GM11168 (cell line): ENCODE data around the gene ENTPD1.
"Not testable (repeated sequence)": the region's sequence is repeated elsewhere in the genome, so short reads cannot be mapped to it uniquely, and the experiment has no call there.

Experiments used
- in situ Hi-C: fragments of 300-500 bp; cut with MboI; formaldehyde crosslinking; loops from one replicate; pipeline ENCODE4 v1.12.0; 2022; ENCODE audit warnings: low sequenced_read_pairs; ENCODE audit not compliant: unreplicated experiment

ENTPD1 gene

GRCh38 chr10:95756041-95756761 lies at the start of gene ENTPD1:
ENTPD1 (plus strand) TSS chr10:95756163; CDS start chr10:95756240, 77 bp downstream.
- in situ Hi-C loops: no loop called here

GRCh38 chr10:95706573-95706972 lies 49.4 kb upstream of the ENTPD1 start:
- in situ Hi-C loops: no loop called here

- in situ Hi-C loops: no loop called here
Measured at GRCh38 chr10:95706990-95707389, 49.0 kb upstream of the ENTPD1 start.

GRCh38 chr10:95711492-95711891 lies 44.5 kb upstream of the ENTPD1 start:
- in situ Hi-C loops: no loop called here

- in situ Hi-C loops: no loop called here
Measured at GRCh38 chr10:95716466-95716865, 39.5 kb upstream of the ENTPD1 start.

GRCh38 chr10:95716866-95717265 lies 39.1 kb upstream of the ENTPD1 start:
- in situ Hi-C loops: no loop called here

GRCh38 chr10:95720745-95721144 lies 35.2 kb upstream of the ENTPD1 start:
- in situ Hi-C loops: not testable (repeated sequence)

GRCh38 chr10:95722496-95722895 lies 33.5 kb upstream of the ENTPD1 start:
- in situ Hi-C loops: not testable (repeated sequence)

GRCh38 chr10:95728526-95728925 lies 27.4 kb upstream of the ENTPD1 start:
- in situ Hi-C loops: no loop called here

- in situ Hi-C loops: no loop called here
Measured at GRCh38 chr10:95729323-95730055, 26.5 kb upstream of the ENTPD1 start.

- in situ Hi-C loops: no loop called here
Measured at GRCh38 chr10:95730233-95730632, 25.7 kb upstream of the ENTPD1 start.

GRCh38 chr10:95732907-95733306 lies 23.1 kb upstream of the ENTPD1 start:
- in situ Hi-C loops: not testable (repeated sequence)

GRCh38 chr10:95739056-95739455 lies 16.9 kb upstream of the ENTPD1 start:
- in situ Hi-C loops: no loop called here

GRCh38 chr10:95741807-95742467 lies 14.0 kb upstream of the ENTPD1 start:
- in situ Hi-C loops: no loop called here

GRCh38 chr10:95742485-95742884 lies 13.5 kb upstream of the ENTPD1 start:
- in situ Hi-C loops: no loop called here

GRCh38 chr10:95742962-95743535 lies 12.9 kb upstream of the ENTPD1 start:
- in situ Hi-C loops: no loop called here

- in situ Hi-C loops: no loop called here
Measured at GRCh38 chr10:95745501-95745900, 10.5 kb upstream of the ENTPD1 start.

GRCh38 chr10:95748349-95748748 lies 7.6 kb upstream of the ENTPD1 start:
- in situ Hi-C loops: no loop called here

- in situ Hi-C loops: no loop called here
Measured at GRCh38 chr10:95755511-95756004, 405 bp upstream of the ENTPD1 start.

- in situ Hi-C loops: no loop called here
Measured at GRCh38 chr10:95756809-95757684, 1.1 kb downstream of the ENTPD1 start.
